ENCODE results near the gene EMCN.

GRCh38 chr4:100359441-100359840 is 158.4 kb downstream of the EMCN start:
- TF ChIP-seq POLR2AphosphoS5 (IDR thresholded peaks at IDR 0.05; ENCODE audit: low read depth, low read length) (no peak), REST (IDR thresholded peaks at IDR 0.05; ENCODE audit: insufficient read depth in 1 of 2, low read depth in 2 of 2, low read length in 1 of 2) (no peak), CTCF (IDR thresholded peaks at IDR 0.05) (no peak), TCF7L2 (IDR thresholded peaks at IDR 0.05; ENCODE audit: low read depth, low read length) (no peak)

All from Panc1 (cell line).